Activated CD8-positive, alpha-beta T cell treated with anti-CD3 and anti-CD28 coated beads, Interleukin-2, amount 10 ng/mL, durations not matched to agents 7 days and 5 days (primary cell): Measurements from ENCODE around the gene COA3. TPM values are rescaled to one million over a fixed set of nuclear protein-coding genes. Genes with fewer than 3 reads are reported as not detected.

Experiments used
- ATAC-seq: fragments of 150-1000 bp; cut with Tn5 transposase; one replicate; pipeline ENCODE4 v1.10.0; 2021; ENCODE audit warnings: moderate library complexity
- CTCF ChIA-PET: fragments of 350-600 bp; sonication (Branson Sonifier 250); formaldehyde crosslinking; loops from one replicate; lab custom pipeline; 2021; ENCODE audit warnings: antibody characterized with exemption; lab: Charles Lee
- POLR2A ChIA-PET: fragments of 350-600 bp; sonication (Branson Sonifier 250); formaldehyde crosslinking; loops from one replicate; lab custom pipeline; 2021; ENCODE audit warnings: antibody characterized with exemption; lab: Charles Lee
- DNase-seq: peaks from one replicate; pipeline ENCODE4 v3.0.0-alpha.2; 2020
- H3K27ac Mint-ChIP-seq: one replicate; pipeline ENCODE4 v1.8.0; 2021; ENCODE audit warnings: mild to moderate bottlenecking, mixed read lengths
- H3K27me3 Mint-ChIP-seq: one replicate; pipeline ENCODE4 v1.8.0; 2021; ENCODE audit warnings: low read depth, mixed read lengths
- H3K36me3 Mint-ChIP-seq: one replicate; pipeline ENCODE4 v1.8.0; 2021; ENCODE audit warnings: low read depth, mixed read lengths
- H3K4me1 Mint-ChIP-seq: one replicate; pipeline ENCODE4 v1.8.0; 2021; ENCODE audit warnings: low read depth, mixed read lengths
- H3K4me3 Mint-ChIP-seq: one replicate; pipeline ENCODE4 v1.8.0; 2021; ENCODE audit warnings: mild to moderate bottlenecking, mixed read lengths
- H3K9me3 Mint-ChIP-seq: one replicate; pipeline ENCODE4 v1.8.0; 2022; ENCODE audit warnings: mixed read lengths; ENCODE audit not compliant: insufficient read depth
- total RNA-seq, 2 experiments: library from RNA; stranded (reverse); gene quantifications; one replicate each; pipeline ENCODE4 v1.2.3, GENCODE V29; 2021

The COA3 gene
- total RNA-seq, 2 experiments from 2014 or later = 41.4 to 41.5 TPM

DNA sequence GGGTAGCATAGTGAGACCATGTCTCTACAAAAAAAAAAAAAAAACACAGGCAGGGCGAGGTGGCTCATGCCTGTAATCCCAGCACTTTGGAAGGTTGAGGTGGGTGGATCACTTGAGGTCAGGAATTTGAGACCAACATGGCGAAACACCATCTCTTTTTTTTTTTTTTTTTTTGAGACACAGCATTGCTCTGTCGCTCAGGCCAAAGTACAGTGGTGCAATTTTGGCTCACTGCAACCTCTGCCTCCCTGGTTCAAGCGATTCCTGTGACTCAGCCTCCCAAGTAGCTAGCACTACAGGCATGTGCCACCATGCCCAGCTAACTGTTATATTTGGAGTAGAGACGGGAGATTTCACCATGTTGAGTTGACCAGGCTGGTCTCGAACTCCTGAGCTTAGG, 32.4 kb downstream of the COA3 start:
- CTCF ChIA-PET = interaction anchor here (1.9 kb wide), 1 partner anchor 188 kb away, joined by 7 read pairs; no protein-coding TSS in a partner anchor
- peaks cover 4% of the 10 kb centered on the region for H3K4me1 Mint-ChIP-seq

DNA sequence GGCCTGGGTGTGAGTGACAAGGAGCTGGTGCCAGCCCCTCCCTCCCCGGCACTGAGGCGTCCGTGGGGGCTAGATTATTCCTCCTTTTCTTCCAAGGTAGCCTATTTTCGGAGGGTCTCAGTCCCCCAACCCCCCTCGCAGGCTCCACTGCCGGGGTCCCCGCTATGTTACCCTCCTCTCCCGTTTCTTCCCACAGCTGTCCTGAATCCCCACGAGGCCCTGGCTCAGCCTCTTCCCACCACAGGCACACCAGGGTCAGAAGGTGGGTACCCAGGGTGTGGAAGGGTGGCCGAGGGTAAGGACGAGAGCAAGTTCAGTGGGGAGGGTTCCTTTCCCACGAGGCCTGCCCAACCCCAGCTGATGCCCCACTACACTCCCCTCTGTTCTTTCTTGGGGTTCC, 36.9 kb downstream of the COA3 start:
- no peak for ATAC-seq
- H3K36me3 Mint-ChIP-seq = no peaks in the 10 kb centered on the region
- H3K4me3 Mint-ChIP-seq = no peak overlapping the region
- H3K4me1 Mint-ChIP-seq = peaks cover 4% of the 10 kb centered on the region
- ChIA-PET CTCF (interaction anchor here (1.4 to 6.7 kb wide), 3 partner anchors 11 to 185 kb away, joined by 3 to 113 read pairs (median 36); partner anchors contain the start of genes PSMC3IP and VPS25), POLR2A (interaction anchor here (3.5 kb wide), 1 partner anchor 12 kb away, joined by 21 read pairs; the partner anchor contains the start of gene VPS25)
- peaks cover 50% of the 10 kb centered on the region for H3K27me3 Mint-ChIP-seq
- no peak overlapping the region for H3K27ac Mint-ChIP-seq
- H3K9me3 Mint-ChIP-seq = no peaks in the 10 kb centered on the region
- DNase-seq = no peak

More for the DNA sequence above, 32.4 kb downstream of the COA3 start:
- POLR2A ChIA-PET = no interaction called here
- DNase-seq = no peak
- H3K27me3 Mint-ChIP-seq = peaks cover 36% of the 10 kb centered on the region
- H3K36me3 Mint-ChIP-seq = no peaks in the 10 kb centered on the region
- no peak overlapping the region for H3K4me3 Mint-ChIP-seq
- ATAC-seq = no peak
- H3K27ac Mint-ChIP-seq = no peak overlapping the region
- H3K9me3 Mint-ChIP-seq = no peaks in the 10 kb centered on the region

DNA sequence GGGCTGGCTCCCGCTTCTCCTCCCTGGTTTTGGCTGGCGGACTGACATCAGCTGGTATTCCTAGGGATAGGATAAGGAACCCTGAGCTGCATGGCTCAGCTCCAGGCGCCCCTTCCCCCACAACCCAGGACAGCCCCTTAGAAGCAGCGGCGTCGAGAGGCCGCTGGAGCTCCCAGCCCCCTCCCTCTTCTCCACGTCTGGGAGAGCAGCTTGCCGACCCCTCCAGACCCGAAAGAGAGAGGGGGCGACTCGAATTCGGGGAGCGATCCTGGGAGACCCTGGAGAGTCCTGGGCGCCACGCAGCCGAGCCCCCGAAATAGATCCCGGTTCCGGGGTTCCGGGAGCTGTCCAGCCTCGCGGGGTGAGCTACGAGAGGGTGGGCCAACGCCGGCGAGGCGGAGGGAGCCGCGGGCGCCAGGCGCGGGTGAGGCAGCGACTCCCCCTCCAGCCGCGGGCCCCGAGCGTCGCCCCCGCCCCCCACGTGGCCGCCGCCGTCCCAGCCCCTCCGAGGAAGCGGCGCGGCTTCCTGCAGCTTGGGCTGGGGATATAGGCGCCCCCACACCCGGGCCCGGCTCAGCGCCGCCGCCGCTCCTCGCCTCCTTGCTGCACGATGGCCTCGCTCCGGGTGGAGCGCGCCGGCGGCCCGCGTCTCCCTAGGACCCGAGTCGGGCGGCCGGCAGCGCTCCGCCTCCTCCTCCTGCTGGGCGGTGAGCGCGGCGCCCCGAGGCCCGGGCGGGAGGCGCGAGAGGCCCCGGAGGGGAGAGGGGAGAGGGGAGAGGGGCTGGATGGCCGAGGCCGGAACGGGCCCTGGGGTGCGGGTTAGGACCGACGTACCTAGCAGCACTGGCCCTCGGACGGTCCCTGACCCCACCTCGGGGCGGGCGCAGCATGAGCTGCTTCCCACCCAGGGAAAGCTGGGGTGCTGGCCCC, 37.6 kb downstream of the COA3 start, which contains the start of gene RAMP2:
TSS of gene RAMP2 (plus strand) at position 576 of the 930 bp plus-strand sequence. CDS start at position 611, 35 bp downstream.
- ChIA-PET POLR2A (interaction anchor here (0.6 to 3.5 kb wide), 3 partner anchors 12 to 22 kb away, joined by 3 to 21 read pairs (median 3); partner anchors contain the start of gene VPS25), CTCF (interaction anchor here (1.0 to 6.7 kb wide), 4 partner anchors 34 to 212 kb away, joined by 3 to 113 read pairs (median 4); partner anchors contain the start of gene PSMC3IP)
- H3K27me3 Mint-ChIP-seq = peaks cover 54% of the 10 kb centered on the region
- H3K4me1 Mint-ChIP-seq = peaks cover 4% of the 10 kb centered on the region
- ATAC-seq (peak; percentile 48), DNase-seq (no peak)
- no peak within 1 kb of the TSS for H3K27ac Mint-ChIP-seq
- H3K9me3 Mint-ChIP-seq = no peaks in the 10 kb centered on the region
- H3K4me3 Mint-ChIP-seq = no peak within 1 kb of the TSS
- H3K36me3 Mint-ChIP-seq = no peaks in the 10 kb centered on the region

DNA sequence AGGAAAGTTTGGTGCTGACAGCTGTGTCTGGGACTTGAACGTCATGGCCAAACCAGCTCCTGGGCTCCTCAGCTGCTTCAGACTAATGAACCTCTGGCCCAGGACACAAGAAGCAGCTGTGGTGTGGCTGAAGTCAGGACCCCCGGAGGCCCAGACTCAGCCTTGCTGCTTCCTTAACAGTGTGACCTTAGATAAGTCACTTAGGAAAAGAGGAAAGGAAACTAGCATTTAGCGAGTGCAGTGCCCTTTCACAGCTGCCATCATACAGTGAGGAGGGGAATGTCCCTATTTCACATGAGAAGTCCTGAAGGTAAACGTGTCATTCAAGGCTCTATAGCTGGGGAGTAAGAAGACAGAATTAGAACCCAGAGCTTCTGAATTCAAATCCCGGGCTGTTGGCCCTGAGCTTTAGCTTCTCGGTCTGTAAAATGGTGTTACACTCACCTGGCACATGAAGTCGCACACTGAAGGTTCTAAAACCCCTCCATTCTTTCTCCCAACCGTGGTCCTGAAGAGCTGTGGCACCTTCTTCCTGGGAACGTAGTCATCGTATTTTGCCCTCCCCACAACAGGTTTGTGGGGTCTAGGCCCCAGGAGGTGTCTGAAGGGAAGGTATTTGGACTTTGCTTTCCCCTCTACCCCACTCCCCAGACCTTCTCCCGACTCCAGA, 38.4 kb downstream of the COA3 start:
- ChIA-PET CTCF (interaction anchor here (0.6 to 6.7 kb wide), 5 partner anchors 33 to 212 kb away, joined by 3 to 113 read pairs (median 3); partner anchors contain the start of gene PSMC3IP), POLR2A (interaction anchor here (1.3 to 3.5 kb wide), 2 partner anchors 11 to 13 kb away, joined by 3 to 21 read pairs; partner anchors contain the start of gene VPS25)
- H3K27ac Mint-ChIP-seq = no peak overlapping the region
- no peaks in the 10 kb centered on the region for H3K36me3 Mint-ChIP-seq
- DNase-seq = no peak
- H3K4me3 Mint-ChIP-seq = no peak overlapping the region
- H3K9me3 Mint-ChIP-seq = no peaks in the 10 kb centered on the region
- H3K27me3 Mint-ChIP-seq = peaks cover 52% of the 10 kb centered on the region
- H3K4me1 Mint-ChIP-seq = peaks cover 4% of the 10 kb centered on the region
- ATAC-seq = no peak

DNA sequence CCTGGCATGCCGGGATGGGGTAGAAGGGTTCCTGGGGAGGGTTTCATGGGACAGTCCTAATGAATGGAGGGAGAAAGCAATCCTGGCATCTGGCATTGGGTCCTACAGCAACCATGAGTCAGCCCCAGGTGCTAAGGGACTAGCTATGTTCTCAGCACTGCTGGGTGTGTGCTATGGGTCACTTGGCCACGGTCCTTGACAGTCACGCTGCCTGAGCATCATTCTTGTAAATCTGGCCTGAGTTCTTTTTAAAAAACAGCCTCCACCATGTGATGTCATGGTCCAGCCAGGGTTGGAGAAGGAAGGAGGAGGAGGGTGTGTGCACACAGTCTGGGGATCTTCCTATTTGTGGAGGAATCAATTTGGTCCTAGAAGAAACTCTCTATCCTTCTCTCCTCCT, 43.7 kb downstream of the COA3 start:
- H3K27ac Mint-ChIP-seq = no peak overlapping the region
- H3K4me3 Mint-ChIP-seq = no peak overlapping the region
- H3K4me1 Mint-ChIP-seq = no peaks in the 10 kb centered on the region
- no peak for DNase-seq
- H3K9me3 Mint-ChIP-seq = no peaks in the 10 kb centered on the region
- no peak for ATAC-seq
- ChIA-PET CTCF (interaction anchor here (0.9 kb wide), 1 partner anchor 9 kb away, joined by 5 read pairs; no protein-coding TSS in a partner anchor), POLR2A (no interaction called here)
- peaks cover 46% of the 10 kb centered on the region for H3K27me3 Mint-ChIP-seq
- H3K36me3 Mint-ChIP-seq = no peaks in the 10 kb centered on the region

DNA sequence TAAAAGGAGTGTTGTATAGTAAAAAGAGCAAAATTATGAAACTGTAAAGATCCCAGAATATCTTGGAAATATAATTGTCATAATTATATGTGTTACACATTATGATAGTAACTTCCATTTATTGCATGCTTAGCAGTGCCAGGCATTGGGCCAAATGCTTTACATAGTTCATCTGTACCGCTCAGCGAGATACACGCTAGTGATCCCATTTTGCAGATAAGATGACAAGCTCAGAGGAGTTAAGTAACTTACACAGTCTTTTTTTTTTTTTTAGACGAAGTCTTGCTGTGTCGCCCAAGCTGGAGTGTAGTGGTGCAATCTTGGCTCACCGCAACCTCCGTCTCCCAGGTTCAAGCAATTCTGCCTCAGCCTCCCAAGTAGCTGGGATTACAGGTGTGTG, 46.9 kb downstream of the COA3 start:
- Mint-ChIP-seq H3K9me3 (no peaks in the 10 kb centered on the region), H3K4me3 (no peak overlapping the region), H3K27ac (no peak overlapping the region), H3K27me3 (peaks cover 43% of the 10 kb centered on the region), H3K36me3 (no peaks in the 10 kb centered on the region), H3K4me1 (no peaks in the 10 kb centered on the region)
- ATAC-seq (no peak), DNase-seq (no peak)
- ChIA-PET CTCF (interaction anchor here (1.0 to 2.1 kb wide), 3 partner anchors 12 to 174 kb away, joined by 3 to 7 read pairs (median 3); partner anchors contain the start of gene PSMC3IP), POLR2A (interaction anchor here (0.6 kb wide), 1 partner anchor 73 kb away, joined by 3 read pairs; the partner anchor contains the start of gene BECN1)

DNA sequence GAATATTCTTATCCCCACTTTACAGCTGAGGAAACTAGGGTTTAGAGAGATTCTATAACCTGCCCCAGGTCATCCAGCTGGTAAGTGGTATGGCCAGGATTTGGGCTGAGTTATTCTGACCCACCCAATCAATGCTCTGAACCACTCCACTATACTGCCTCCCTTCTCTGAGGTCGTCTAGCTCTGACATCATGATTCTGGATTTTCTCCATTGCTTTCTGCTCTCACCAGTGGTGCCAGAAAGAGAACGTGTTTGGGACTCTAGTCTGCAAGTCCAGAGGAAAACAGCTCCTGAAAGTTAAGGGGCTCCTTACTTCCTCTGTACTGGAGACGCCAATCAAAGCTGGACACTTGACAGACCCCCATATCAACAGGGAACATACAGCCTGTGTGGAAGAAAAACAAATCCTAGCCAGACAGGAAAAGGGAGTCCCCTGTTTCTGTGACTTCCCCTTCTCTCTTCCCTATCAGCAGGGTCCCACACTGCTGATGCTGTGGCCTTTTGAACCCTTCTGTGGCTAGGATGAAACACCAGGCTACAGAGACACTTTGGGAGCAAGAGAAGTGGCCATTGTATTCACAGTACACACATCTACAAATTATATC, 47.7 kb downstream of the COA3 start:
- ChIA-PET CTCF (interaction anchor here (1.0 to 4.3 kb wide), 4 partner anchors 13 to 173 kb away, joined by 3 to 22 read pairs (median 4); partner anchors contain the start of gene PSMC3IP), POLR2A (interaction anchor here (2.5 kb wide), 1 partner anchor 23 kb away, joined by 7 read pairs; the partner anchor contains the start of gene VPS25)
- Mint-ChIP-seq H3K4me3 (no peak overlapping the region), H3K27me3 (peaks cover 44% of the 10 kb centered on the region), H3K36me3 (no peaks in the 10 kb centered on the region), H3K27ac (no peak overlapping the region), H3K9me3 (no peaks in the 10 kb centered on the region), H3K4me1 (no peaks in the 10 kb centered on the region)
- no peak for ATAC-seq
- no peak for DNase-seq

DNA sequence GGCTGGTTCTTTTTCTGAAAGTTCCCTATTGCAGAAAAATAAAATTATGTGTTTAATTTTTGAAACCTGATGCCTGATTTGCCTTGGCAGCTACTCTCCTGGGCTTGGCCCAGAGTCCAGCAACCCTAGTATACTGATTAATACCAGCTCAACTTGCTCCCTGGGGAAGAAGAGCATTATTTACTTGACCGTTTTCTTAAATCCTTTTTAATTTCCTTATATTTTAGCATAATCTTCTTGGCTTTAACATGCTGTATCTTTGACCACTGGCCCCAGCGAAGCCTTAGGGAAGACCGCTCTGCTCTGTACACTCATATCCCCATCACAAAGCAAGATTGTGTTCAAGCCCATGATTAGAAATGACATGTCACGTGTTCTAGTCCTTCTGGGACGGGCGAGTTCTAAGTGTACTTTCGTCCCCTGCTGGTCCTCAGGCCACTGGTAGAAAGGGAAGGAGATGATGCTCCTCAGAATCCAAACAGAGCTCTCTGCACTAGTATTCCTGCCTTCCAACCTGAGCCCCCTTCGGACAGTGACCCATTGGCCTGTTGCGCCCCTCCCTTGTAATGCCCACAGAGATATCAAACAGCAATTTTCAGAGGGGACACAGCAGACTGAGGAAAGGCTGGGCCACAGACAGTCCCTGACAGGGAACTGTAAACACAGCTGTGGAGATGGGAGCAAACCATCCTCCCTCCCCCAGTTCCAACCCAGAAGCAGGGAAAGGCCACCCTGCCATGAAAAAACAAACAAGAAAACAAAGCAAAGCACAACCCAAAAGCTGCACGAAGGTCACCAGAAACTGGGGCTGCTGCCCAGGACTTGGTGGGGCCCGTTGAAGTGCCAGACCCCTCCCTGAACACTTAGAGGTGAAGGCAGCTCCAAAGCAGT, 49.4 kb downstream of the COA3 start:
- no peak for DNase-seq
- Mint-ChIP-seq H3K9me3 (no peaks in the 10 kb centered on the region), H3K27me3 (peaks cover 38% of the 10 kb centered on the region), H3K27ac (no peak overlapping the region), H3K4me1 (peaks cover 7% of the 10 kb centered on the region), H3K36me3 (peaks cover 6% of the 10 kb centered on the region), H3K4me3 (no peak overlapping the region)
- POLR2A ChIA-PET = interaction anchor here (0.6 to 2.5 kb wide), 4 partner anchors 11 to 141 kb away, joined by 3 to 7 read pairs (median 3); partner anchors contain the start of gene VPS25
- CTCF ChIA-PET = interaction anchor here (1.5 to 4.3 kb wide), 2 partner anchors 15 to 170 kb away, joined by 6 to 22 read pairs; no protein-coding TSS in a partner anchor
- ATAC-seq = no peak

DNA sequence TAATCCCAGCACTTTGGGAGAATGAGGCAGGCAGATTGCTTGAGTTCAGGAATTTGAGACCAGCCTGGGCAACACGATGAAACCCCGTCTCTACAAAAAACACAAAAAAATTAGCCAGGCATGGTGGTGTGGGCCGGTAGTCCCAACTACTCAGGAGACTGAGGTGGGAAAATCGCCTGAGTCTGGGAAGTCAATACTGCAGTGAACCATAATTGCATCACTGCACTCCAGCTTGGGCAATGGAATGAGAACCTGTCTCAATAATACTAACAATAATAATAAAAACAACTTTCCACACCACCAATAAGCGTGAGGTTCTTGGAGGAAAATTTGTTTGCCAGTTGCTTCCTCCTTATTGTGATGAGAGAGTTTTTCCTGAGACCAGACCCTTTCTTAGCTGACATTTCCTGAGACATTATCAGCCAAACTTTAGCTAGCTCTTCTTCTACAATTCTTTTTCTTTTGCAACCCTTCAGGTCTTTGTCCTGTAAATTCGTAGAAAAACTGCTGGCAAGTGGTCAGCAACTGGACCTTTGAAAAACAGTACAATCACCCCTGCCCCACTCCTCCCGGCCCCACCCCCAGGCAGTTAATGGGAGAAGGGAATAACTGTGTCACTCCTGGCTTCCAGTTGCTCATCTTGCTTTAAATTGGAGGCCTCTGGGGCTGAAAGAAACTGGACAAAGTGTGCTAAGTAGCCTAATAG, 50.1 kb downstream of the COA3 start:
- no peaks in the 10 kb centered on the region for H3K9me3 Mint-ChIP-seq
- H3K27ac Mint-ChIP-seq = no peak overlapping the region
- DNase-seq = no peak
- peaks cover 35% of the 10 kb centered on the region for H3K27me3 Mint-ChIP-seq
- POLR2A ChIA-PET = interaction anchor here (0.6 to 2.5 kb wide), 3 partner anchors 12 to 140 kb away, joined by 3 to 7 read pairs (median 3); partner anchors contain the start of gene VPS25
- no peak overlapping the region for H3K4me3 Mint-ChIP-seq
- ATAC-seq = no peak
- peaks cover 6% of the 10 kb centered on the region for H3K36me3 Mint-ChIP-seq
- H3K4me1 Mint-ChIP-seq = peaks cover 15% of the 10 kb centered on the region
- CTCF ChIA-PET = interaction anchor here (4.3 kb wide), 1 partner anchor 15 kb away, joined by 22 read pairs; no protein-coding TSS in a partner anchor
